ENCODE data around the gene HPDL.
A peak's percentile ranks its signal among the peaks of the same experiment; 100 is the strongest.

HPDL gene

GRCh38 chr1:45325851-45326506 lies 716 bp upstream of the HPDL start:
- no peak for DNase-seq

- no peak for DNase-seq
Measured at GRCh38 chr1:45327644-45328515, 1.2 kb downstream of the HPDL start.

- DNase-seq, result no peak
Measured at GRCh38 chr1:45328680-45329079, 2.0 kb downstream of the HPDL start.

- no peak for DNase-seq
Measured at GRCh38 chr1:45329445-45329844, 2.8 kb downstream of the HPDL start.

GRCh38 chr1:45331436-45332345 lies 5.0 kb downstream of the HPDL start:
- no peak for DNase-seq

- DNase-seq, result no peak
Measured at GRCh38 chr1:45332346-45332720, 5.6 kb downstream of the HPDL start.

GRCh38 chr1:45334308-45335245 lies 7.9 kb downstream of the HPDL start:
- DNase-seq, result no peak

GRCh38 chr1:45335855-45336324 lies 9.2 kb downstream of the HPDL start:
- no peak for DNase-seq

GRCh38 chr1:45337630-45338325 lies 11.1 kb downstream of the HPDL start:
- DNase-seq, result no peak

GRCh38 chr1:45339789-45340558 lies 13.3 kb downstream of the HPDL start, which contains the start of the genes MUTYH and TOE1:
Gene MUTYH (minus strand): TSS chr1:45340440. CDS start chr1:45334505, 5,935 bp downstream.
Gene TOE1 (plus strand): TSS chr1:45340170. CDS start chr1:45340253, 83 bp downstream.
- peak; percentile 84 for DNase-seq

- DNase-seq, result no peak
Measured at GRCh38 chr1:45340816-45341466, 14.2 kb downstream of the HPDL start.

GRCh38 chr1:45344499-45344898 lies 17.8 kb downstream of the HPDL start:
- no peak for DNase-seq

GRCh38 chr1:45345014-45345413 lies 18.3 kb downstream of the HPDL start:
- DNase-seq, result no peak

GRCh38 chr1:45346473-45346872 lies 19.8 kb downstream of the HPDL start:
- DNase-seq, result no peak

GRCh38 chr1:45348020-45348419 lies 21.3 kb downstream of the HPDL start:
- DNase-seq, result no peak

- DNase-seq, result no peak
Measured at GRCh38 chr1:45348609-45348965, 21.9 kb downstream of the HPDL start.

GRCh38 chr1:45348966-45349677 lies 22.4 kb downstream of the HPDL start:
- no peak for DNase-seq

GRCh38 chr1:45351508-45351907 lies 24.8 kb downstream of the HPDL start:
- no peak for DNase-seq

- no peak for DNase-seq
Measured at GRCh38 chr1:45353685-45354084, 27.0 kb downstream of the HPDL start.

Data from NCI-H1048 (cell line).